Muscle layer of duodenum (tissue), 2 donors: ENCODE results near the gene LSM14A.

Source experiments
- H3K27ac ChIP-seq: one replicate; pipeline ENCODE4 v1.7.0; 2013; ENCODE audit warnings: mild to moderate bottlenecking, low read length
- H3K27me3 ChIP-seq: one replicate; pipeline ENCODE4 v1.7.0; 2013; ENCODE audit warnings: low read depth, mild to moderate bottlenecking, control low read depth, low read length
- H3K36me3 ChIP-seq, 2 donors: one replicate each; pipeline ENCODE4 v1.7.0; 2013; ENCODE audit warnings: low read length in 2 of 2, control low read depth in 1 of 2, mild to moderate bottlenecking in 1 of 2; ENCODE audit not compliant: insufficient read depth in 2 of 2, control insufficient read depth in 1 of 2
- H3K4me1 ChIP-seq, 2 donors: one replicate each; pipeline ENCODE4 v1.7.0; 2013; ENCODE audit warnings: low read length in 2 of 2, mild to moderate bottlenecking in 2 of 2, control low read depth in 1 of 2, moderate library complexity in 1 of 2; ENCODE audit not compliant: insufficient read depth in 2 of 2, control insufficient read depth in 1 of 2
- H3K4me3 ChIP-seq, 2 donors: one replicate each; pipeline ENCODE4 v1.7.0; 2013; ENCODE audit warnings: low read length in 2 of 2, low read depth in 1 of 2, mild to moderate bottlenecking in 1 of 2
- H3K9me3 ChIP-seq, 2 donors: one replicate each; pipeline ENCODE4 v1.7.0; 2013; ENCODE audit warnings: low read length in 2 of 2, control low read depth in 1 of 2, mild to moderate bottlenecking in 1 of 2; ENCODE audit not compliant: control insufficient read depth in 1 of 2
- donor health status: healthy.

Gene LSM14A

DNA sequence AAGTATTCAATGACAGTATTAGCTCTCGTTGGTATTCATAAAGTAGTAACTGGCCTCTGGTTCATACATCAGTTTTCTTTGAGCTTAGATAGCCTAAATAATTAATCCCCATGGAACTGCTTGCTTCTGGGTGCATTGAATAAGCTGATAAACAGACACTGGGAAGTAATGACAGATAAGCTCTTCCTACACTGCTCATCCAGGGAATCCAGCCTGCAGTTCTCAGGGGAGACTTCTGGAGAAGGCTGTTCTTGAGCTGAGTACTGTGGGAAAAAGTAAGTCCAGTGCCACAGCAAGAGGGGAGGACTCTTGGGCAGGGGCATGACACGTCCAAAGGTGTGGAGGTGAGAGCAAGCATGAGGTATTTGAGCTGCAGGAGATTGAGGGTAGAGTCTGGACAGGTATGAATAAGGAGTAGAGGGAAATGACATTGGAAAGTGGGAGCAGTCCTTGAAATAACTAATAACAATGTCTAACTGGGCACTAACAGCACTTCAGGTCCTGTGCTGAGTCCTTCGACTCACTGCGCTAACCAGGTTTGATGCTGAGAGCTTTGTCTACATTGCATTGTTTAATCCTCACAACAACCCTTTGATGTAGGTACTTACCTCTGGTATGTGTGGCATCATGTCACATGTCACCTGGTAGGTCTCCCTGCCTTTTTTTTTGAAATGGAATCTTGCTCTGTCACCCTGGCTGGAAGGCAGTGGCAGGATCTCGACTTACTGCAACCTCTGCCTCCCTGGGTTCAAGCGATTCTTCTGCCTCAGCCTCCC, 89.2 kb downstream of the LSM14A start:
- H3K4me3 ChIP-seq = no peak overlapping the region
- H3K4me1 ChIP-seq = peaks cover 0 to 18% of the 10 kb centered on the region in 2 donors
- H3K36me3 ChIP-seq = no peaks in the 10 kb centered on the region
- H3K27ac ChIP-seq = no peak overlapping the region
- H3K27me3 ChIP-seq = no peaks in the 10 kb centered on the region
- H3K9me3 ChIP-seq = no peaks in the 10 kb centered on the region

DNA sequence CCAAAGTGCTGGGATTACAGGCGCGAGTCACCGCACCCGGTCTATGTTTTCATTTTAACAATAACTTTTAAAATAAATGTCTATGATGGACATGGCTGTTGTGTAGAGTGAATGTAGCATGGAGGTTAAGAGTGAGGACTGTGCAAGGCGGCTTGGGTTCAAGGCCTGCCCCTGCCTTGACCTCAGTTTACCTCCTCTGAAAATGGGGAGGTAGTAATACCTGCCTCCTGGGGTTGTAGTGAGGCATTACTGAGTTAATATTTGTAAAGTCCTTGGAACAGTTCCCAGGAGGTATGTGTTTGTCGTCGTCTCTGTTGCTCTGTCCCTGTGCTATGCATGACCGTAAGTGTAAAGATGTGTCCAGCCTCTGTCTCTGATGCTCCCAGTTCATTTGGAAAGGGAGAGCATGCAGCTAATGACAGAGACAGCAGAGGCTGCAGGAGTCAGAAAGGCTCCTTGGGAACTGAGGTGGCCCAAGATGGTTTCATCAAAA, 91.5 kb downstream of the LSM14A start:
- H3K36me3 ChIP-seq = no peaks in the 10 kb centered on the region
- peaks cover 1 to 14% of the 10 kb centered on the region in 2 donors for H3K4me1 ChIP-seq
- no peak overlapping the region for H3K27ac ChIP-seq
- H3K27me3 ChIP-seq = no peaks in the 10 kb centered on the region
- H3K4me3 ChIP-seq = no peak overlapping the region
- no peaks in the 10 kb centered on the region for H3K9me3 ChIP-seq

DNA sequence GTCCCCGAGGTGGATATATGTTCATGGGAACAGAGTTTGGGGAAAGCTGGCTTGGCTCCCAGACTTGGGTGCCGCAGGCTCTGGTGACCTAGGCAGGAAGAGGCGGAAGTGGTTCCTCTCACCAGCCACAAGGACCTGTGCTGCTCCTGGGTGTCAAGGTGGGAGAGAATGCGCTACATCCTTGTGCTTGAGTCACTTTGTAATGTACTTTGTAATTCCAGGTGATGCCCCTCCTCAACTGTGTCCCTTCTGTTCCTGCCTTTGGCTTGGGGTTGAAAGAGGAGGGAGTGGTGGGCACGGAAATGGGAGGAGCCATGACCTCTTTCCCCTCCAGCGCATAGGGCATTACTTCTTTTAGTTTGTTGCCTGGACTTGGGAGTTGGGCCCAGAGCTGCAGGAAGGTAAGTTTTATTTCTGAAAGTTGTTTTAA, 92.9 kb downstream of the LSM14A start:
- H3K4me1 ChIP-seq = peaks cover 5 to 17% of the 10 kb centered on the region in 2 donors
- H3K36me3 ChIP-seq = no peaks in the 10 kb centered on the region
- H3K27me3 ChIP-seq = no peaks in the 10 kb centered on the region
- no peak overlapping the region for H3K4me3 ChIP-seq
- H3K27ac ChIP-seq = no peak overlapping the region
- H3K9me3 ChIP-seq = no peaks in the 10 kb centered on the region

DNA sequence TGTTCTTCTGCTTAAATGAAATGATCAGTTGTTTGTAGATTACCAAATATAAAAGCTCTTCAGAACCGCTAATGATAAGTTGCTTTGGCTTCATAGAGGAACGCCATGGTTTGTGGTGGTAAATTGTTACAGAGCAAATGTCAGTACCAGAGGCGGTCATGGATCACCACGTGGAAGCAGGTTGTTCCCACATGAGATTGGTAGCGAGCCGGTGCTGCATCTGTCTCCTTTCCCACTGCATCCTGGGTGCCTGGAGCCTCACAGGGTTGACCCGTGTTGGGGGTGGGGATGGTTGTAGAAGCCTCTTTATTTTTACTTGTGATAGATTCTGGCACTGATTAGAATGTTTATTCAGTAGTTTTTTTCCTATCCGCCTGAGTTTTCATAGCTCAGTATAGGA, 96.8 kb downstream of the LSM14A start:
- H3K4me1 ChIP-seq = peaks cover 5 to 14% of the 10 kb centered on the region in 2 donors
- peak overlapping the region; percentile 33 for H3K27ac ChIP-seq
- no peaks in the 10 kb centered on the region for H3K27me3 ChIP-seq
- no peaks in the 10 kb centered on the region for H3K9me3 ChIP-seq
- H3K36me3 ChIP-seq = no peaks in the 10 kb centered on the region
- no peak overlapping the region for H3K4me3 ChIP-seq

DNA sequence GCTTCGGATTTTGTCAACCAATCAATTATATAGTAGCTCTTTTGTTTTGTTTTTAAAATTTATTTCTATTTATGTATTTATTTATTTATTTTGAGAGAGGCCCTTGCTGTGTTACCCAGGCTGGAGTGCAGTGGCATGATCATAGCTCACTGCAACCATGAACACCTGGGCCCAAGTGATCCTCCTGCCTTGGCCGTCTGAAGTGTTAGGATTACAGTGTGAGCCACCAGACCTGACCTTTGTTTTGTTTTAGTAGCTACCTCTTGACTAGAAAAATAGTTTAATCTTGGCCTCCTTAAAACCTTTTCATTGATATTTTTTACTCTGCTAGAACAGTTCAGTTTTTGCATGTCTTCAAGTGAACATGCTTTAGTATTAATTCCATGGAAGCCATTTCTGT, 97.2 kb downstream of the LSM14A start:
- peak overlapping the region; percentile 54 for H3K27ac ChIP-seq
- no peaks in the 10 kb centered on the region for H3K9me3 ChIP-seq
- no peaks in the 10 kb centered on the region for H3K27me3 ChIP-seq
- no peaks in the 10 kb centered on the region for H3K36me3 ChIP-seq
- H3K4me1 ChIP-seq = peaks cover 5 to 14% of the 10 kb centered on the region in 2 donors
- H3K4me3 ChIP-seq = no peak overlapping the region

DNA sequence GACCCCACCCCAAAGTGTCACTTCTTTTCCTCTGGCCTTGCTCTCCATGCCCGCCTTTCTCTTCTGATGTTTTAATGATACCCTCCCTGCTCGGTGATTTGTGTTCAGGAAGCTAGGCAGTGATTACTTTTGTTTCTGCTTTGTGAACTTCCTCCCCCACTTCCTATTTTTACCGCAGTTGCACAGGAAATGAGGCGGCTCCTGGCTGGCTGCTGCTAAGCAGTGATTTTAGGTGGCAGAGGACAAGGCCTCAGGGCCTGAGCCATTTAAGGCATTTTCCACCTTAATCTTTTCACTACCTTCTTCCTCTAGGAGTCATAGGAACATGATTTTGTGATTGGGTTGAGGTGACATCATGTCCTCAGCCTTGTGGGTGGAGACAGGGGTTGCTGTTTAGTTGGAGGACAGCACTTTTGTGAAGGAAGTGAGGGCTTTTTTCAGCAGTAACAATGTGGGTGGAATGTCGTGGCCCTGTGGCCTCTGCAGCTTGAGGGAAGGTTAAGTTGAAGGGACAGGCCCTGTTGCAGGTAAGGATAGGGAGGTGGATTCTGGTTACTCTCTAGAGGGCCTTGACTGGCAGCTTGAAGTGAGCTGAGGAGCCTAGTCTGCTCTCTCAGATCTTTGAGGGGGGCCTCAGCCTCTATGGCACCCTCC, 97.8 kb downstream of the LSM14A start:
- Histone ChIP-seq H3K4me3 (no peak overlapping the region), H3K27me3 (no peaks in the 10 kb centered on the region), H3K27ac (peak overlapping the region; percentile 54), H3K36me3 (no peaks in the 10 kb centered on the region), H3K9me3 (no peaks in the 10 kb centered on the region), H3K4me1 (peaks cover 5 to 14% of the 10 kb centered on the region in 2 donors)

DNA sequence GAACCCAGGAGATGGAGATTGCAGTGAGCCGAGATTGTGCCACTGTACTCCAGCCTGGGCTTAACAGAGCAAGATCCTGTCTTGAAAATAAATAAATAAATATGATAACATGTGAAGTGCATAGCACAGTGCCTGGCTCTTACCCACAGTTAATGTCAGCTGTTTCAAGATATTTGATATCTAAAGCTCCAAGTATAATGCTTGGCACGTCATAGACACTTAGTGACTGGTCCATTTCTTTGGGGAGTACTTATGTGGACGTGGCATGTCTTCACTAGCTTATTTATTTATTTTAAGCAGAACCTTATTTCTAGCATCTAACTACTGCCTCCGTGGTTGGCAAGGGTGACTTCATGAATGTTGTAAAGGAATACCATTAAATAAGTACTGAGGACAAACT, 100.8 kb downstream of the LSM14A start:
- H3K4me1 ChIP-seq = peaks cover 9 to 17% of the 10 kb centered on the region in 2 donors
- H3K27me3 ChIP-seq = no peaks in the 10 kb centered on the region
- H3K27ac ChIP-seq = no peak overlapping the region

DNA sequence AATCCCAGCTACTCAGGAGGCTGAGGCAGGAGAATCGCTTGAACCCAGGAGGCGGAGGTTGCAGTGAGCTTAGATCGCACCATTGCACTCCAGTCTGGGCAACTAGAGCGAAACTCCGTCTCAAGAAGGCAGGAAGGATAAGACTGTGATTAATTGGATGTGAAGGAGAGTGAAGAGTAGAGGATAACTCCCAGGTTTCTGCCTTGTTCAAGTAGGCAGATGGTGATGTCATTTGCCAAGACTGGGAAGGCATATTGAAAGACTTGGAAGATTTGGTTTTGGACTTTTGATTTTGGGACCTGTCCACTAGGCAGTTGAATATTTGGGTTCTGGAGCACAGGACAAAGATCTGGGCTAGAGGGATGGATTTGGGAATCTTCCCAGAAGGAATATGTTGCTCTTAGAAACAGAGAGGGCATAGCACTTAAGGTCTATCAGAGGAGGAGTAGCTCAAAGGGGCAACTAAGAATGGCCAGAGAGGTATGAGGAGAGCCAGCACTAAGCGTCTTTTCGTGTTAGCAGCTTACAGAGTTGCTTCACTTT, 102.1 kb downstream of the LSM14A start:
- H3K9me3 ChIP-seq = no peaks in the 10 kb centered on the region
- H3K4me3 ChIP-seq = no peak overlapping the region
- no peaks in the 10 kb centered on the region for H3K36me3 ChIP-seq
- H3K27me3 ChIP-seq = no peaks in the 10 kb centered on the region
- no peak overlapping the region for H3K27ac ChIP-seq
- peaks cover 4 to 17% of the 10 kb centered on the region in 2 donors for H3K4me1 ChIP-seq

More for the DNA sequence above, 100.8 kb downstream of the LSM14A start:
- H3K4me3 ChIP-seq = no peak overlapping the region
- no peaks in the 10 kb centered on the region for H3K9me3 ChIP-seq
- no peaks in the 10 kb centered on the region for H3K36me3 ChIP-seq

DNA sequence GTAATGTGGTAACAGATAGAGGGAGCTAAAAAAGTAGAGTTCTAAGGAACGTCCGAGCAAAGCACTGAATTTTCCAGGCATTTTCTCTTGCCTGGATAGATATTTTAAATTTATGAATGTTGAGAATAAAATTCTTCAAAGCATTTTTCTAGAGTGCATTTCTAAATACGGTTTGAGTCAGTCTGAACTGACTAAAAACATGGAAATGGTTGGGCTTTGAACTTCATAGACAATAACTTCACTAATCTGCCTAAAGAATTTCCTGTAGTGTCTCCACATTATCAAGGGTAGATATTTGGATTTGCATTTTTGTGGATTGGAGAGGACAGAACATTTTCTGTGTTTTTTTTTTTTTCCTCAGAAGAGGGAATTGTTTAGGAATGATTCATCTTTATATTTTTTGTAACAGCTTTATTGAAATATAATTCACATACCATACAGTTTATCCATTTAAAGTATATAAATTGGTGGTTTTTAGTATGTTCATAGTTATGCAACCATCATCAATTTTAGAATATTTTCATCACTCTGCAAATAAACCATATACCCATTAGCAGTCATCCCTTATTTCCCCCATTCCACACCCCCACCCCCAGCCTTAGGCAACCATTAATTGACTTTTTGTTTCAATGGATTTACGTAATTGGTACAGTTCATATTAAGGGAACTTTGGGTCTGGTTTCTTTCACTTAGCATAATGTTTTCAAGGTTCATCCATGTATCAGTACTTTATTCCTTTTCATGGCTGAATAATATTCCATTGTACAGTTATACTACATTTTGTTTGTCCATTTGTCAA, 102.7 kb downstream of the LSM14A start:
- Histone ChIP-seq H3K4me3 (no peak overlapping the region), H3K36me3 (no peaks in the 10 kb centered on the region), H3K4me1 (peaks cover 4 to 16% of the 10 kb centered on the region in 2 donors), H3K27ac (no peak overlapping the region), H3K9me3 (no peaks in the 10 kb centered on the region), H3K27me3 (no peaks in the 10 kb centered on the region)

DNA sequence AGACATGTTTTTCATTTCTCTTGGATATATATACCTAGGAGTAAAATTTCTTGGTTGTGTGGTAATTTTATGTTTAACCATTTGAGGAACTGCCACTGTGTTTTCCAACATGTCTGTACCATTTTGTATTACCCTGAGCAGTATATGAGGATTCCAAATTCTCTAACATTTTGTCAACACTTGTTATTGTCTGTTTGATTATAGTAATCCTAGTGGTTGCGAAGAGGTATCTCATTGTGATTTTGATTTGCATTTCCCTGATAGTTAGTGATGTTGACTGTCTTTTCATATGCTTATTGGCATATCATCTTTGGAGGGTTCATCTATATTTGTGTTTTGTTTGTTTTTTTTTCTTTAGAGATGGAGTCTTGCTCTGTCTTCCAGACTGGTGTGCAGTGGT, 103.4 kb downstream of the LSM14A start:
- H3K27ac ChIP-seq = no peak overlapping the region
- H3K4me3 ChIP-seq = no peak overlapping the region
- H3K4me1 ChIP-seq = peaks cover 4 to 10% of the 10 kb centered on the region in 2 donors

DNA sequence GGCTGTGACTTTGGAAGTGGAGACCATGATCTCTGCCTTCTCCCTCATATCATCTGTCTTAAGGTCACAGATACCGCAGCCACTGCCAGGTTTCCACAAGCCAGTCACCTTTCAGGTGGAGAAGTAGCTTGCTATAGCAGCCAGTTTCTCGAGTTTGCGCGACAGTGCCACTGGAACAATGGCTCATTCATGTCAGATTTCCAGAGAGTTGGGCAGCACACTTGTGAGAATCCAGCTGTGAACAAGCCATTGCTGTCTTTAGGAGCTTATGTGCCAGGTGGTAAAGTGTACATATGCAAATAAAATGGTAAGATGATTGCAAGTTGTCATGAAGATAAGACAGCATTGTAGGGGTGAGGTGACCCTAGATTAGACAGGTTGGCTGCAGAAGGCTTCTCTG, 104.3 kb downstream of the LSM14A start:
- Histone ChIP-seq H3K4me1 (peaks cover 4% of the 10 kb centered on the region in 2 donors), H3K27ac (no peak overlapping the region)

More for the DNA sequence above, 103.4 kb downstream of the LSM14A start:
- Histone ChIP-seq H3K9me3 (no peaks in the 10 kb centered on the region), H3K36me3 (no peaks in the 10 kb centered on the region), H3K27me3 (no peaks in the 10 kb centered on the region)

More for the DNA sequence above, 104.3 kb downstream of the LSM14A start:
- H3K27me3 ChIP-seq = no peaks in the 10 kb centered on the region
- no peaks in the 10 kb centered on the region for H3K36me3 ChIP-seq
- no peak overlapping the region for H3K4me3 ChIP-seq
- no peaks in the 10 kb centered on the region for H3K9me3 ChIP-seq
